B cell (primary cell): ENCODE measurements around the gene APOL5. TPM values are rescaled to one million over a fixed set of nuclear protein-coding genes. Genes with fewer than 3 reads are reported as not detected.

ENCODE experiments used
- ATAC-seq: fragments of 200-7000 bp; cut with Tn5 transposase; one replicate; pipeline ENCODE4 v1.10.0; 2021; ENCODE audit warnings: low read depth, mild to moderate bottlenecking, moderate number of reproducible peaks, moderate library complexity
- CTCF ChIA-PET: fragments of 350-600 bp; sonication (Branson Sonifier 250); formaldehyde crosslinking; loops from one replicate; lab custom pipeline; 2021; ENCODE audit warnings: antibody characterized with exemption, inconsistent platforms; lab: Charles Lee
- POLR2A ChIA-PET: fragments of 350-600 bp; sonication (Branson Sonifier 250); formaldehyde crosslinking; loops from one replicate; lab custom pipeline; 2021; ENCODE audit warnings: antibody characterized with exemption; lab: Charles Lee
- DNase-seq: peaks from one replicate; pipeline ENCODE4 v3.0.0; 2013
- H2AFZ ChIP-seq: 2 replicates; pipeline ENCODE4 v1.6.1; 2012; ENCODE audit warnings: mild to moderate bottlenecking, low read depth, low read length; ENCODE audit not compliant: insufficient read depth, poor library complexity, severe bottlenecking
- H3K27ac ChIP-seq, 2 donors: 1 replicate in 1 of 2; 2 replicates in 1 of 2; pipeline ENCODE4 v1.5.1; 2012 to 2013; ENCODE audit warnings: low read length in 2 of 2, mild to moderate bottlenecking in 2 of 2, moderate library complexity in 1 of 2
- H3K27me3 ChIP-seq, 4 experiments: fragments of 200-600 bp in 1 of 4; sonication (generic) in 1 of 4; replicated peaks in 1 of 4; 1 replicate in 2 of 4; 2 replicates in 2 of 4; pipeline versions ENCODE4 v1.6.1 to v1.7.0; 2013 to 2016; ENCODE audit warnings: low read length in 3 of 4, mild to moderate bottlenecking in 2 of 4, mixed read lengths in 1 of 4, moderate library complexity in 1 of 4; ENCODE audit not compliant: insufficient read depth in 4 of 4, control insufficient read depth in 3 of 4; ENCODE audit errors: control extremely low read depth in 1 of 4
- H3K36me3 ChIP-seq, 2 experiments: replicated peaks in 1 of 2; 1 replicate in 1 of 2; 2 replicates in 1 of 2; pipeline versions ENCODE4 v1.6.1 to v1.7.1; 2013; ENCODE audit warnings: low read length in 1 of 2; ENCODE audit not compliant: insufficient read depth in 2 of 2, control insufficient read depth in 1 of 2; ENCODE audit errors: control extremely low read depth in 1 of 2, extremely low read depth in 1 of 2
- H3K4me1 ChIP-seq, 2 donors: fragments of 200-600 bp in 1 of 2; sonication (generic) in 1 of 2; 1 replicate in 1 of 2; 2 replicates in 1 of 2; pipeline versions ENCODE4 v1.5.1 to v1.6.1; 2013 to 2017; ENCODE audit warnings: low read length in 2 of 2; ENCODE audit not compliant: control insufficient read depth in 2 of 2, insufficient read depth in 2 of 2
- H3K4me2 ChIP-seq: replicated peaks from 2 replicates; pipeline ENCODE3; 2012; ENCODE audit warnings: mild to moderate bottlenecking, low read depth, low read length; ENCODE audit not compliant: poor library complexity, severe bottlenecking
- H3K4me3 ChIP-seq, 5 experiments: fragments of 200-600 bp in 1 of 5; sonication (generic) in 1 of 5; 1 replicate in 3 of 5; 2 replicates in 2 of 5; pipeline versions ENCODE4 v1.5.1 to v1.7.0; 2011 to 2016; ENCODE audit warnings: low read length in 4 of 5, mild to moderate bottlenecking in 4 of 5, low read depth in 2 of 5, control low read depth in 1 of 5, moderate library complexity in 1 of 5; ENCODE audit not compliant: insufficient read depth in 1 of 5; ENCODE audit errors: control extremely low read depth in 1 of 5, extremely low read depth in 1 of 5
- H3K79me2 ChIP-seq: fragments of 200-600 bp; sonication (generic); one replicate; pipeline ENCODE4 v1.6.0; 2016; ENCODE audit warnings: low read length; ENCODE audit not compliant: control insufficient read depth, insufficient read depth
- H3K9ac ChIP-seq: fragments of 200-600 bp; sonication (generic); 2 replicates; pipeline ENCODE4 v1.6.1; 2017; ENCODE audit warnings: mild to moderate bottlenecking, low read length, moderate library complexity
- H3K9me3 ChIP-seq, 3 donors: one replicate each; pipeline versions ENCODE4 v1.6.1 to v1.7.1; 2013; ENCODE audit warnings: low read length in 2 of 3; ENCODE audit not compliant: control insufficient read depth in 2 of 3, insufficient read depth in 1 of 3; ENCODE audit errors: control extremely low read depth in 1 of 3
- H4K20me1 ChIP-seq: 2 replicates; pipeline ENCODE4 v1.6.0; 2012; ENCODE audit warnings: mild to moderate bottlenecking, low read length; ENCODE audit not compliant: insufficient read depth, control insufficient read depth, poor library complexity, severe bottlenecking
- H3K27ac Mint-ChIP-seq: one replicate; pipeline ENCODE4 v1.8.0; 2021; ENCODE audit warnings: mixed read lengths
- H3K27me3 Mint-ChIP-seq: one replicate; pipeline ENCODE4 v1.8.0; 2021; ENCODE audit warnings: mixed read lengths
- H3K4me1 Mint-ChIP-seq: one replicate; pipeline ENCODE4 v1.8.0; 2021; ENCODE audit warnings: mixed read lengths
- H3K4me3 Mint-ChIP-seq: one replicate; pipeline ENCODE4 v1.8.0; 2021; ENCODE audit warnings: mixed read lengths
- H3K9me3 Mint-ChIP-seq: one replicate; pipeline ENCODE4 v1.8.0; 2022; ENCODE audit warnings: mixed read lengths; ENCODE audit not compliant: insufficient read depth
- EZH2 ChIP-seq: IDR thresholded peaks from 2 replicates; pipeline ENCODE4 v1.6.1; 2012; ENCODE audit warnings: borderline replicate concordance, low read depth, mild to moderate bottlenecking, moderate library complexity, low read length; ENCODE audit not compliant: insufficient read depth, poor library complexity, severe bottlenecking
- WGBS: methylation state at CpG from one replicate; pipeline ENCODE4 v1.1.5; 2013; ENCODE audit warnings: missing lambda C conversion rate; ENCODE audit not compliant: insufficient coverage; 5-methylcytosine and 5-hydroxymethylcytosine counted together
- intact Hi-C: fragments of 100-400 bp; cut with micrococcal nuclease; formaldehyde crosslinking; loops from one replicate; pipeline ENCODE4 v1.10.0; 2022
- polyA plus RNA-seq: library from polyadenylated mRNA; depleted of rRNA; stranded (reverse); fragments of >200 nt; gene quantifications from 2 replicates; pipeline ENCODE4 v1.2.3, GENCODE V29; 2012
- total RNA-seq, 2 donors: library from RNA; stranded (reverse); fragments of 120-200 nt in 1 of 2; gene quantifications; 1 replicate in 1 of 2; 2 replicates in 1 of 2; pipeline versions ENCODE4 v1.2.3 to v1.2.4, GENCODE V29; 2013 to 2022
- TF ChIP-seq, protein P1 (sequence below): fragments of 200-600 bp; IDR thresholded peaks from one replicate; pipeline ENCODE4 v1.8.0; 2022; ENCODE audit warnings: antibody characterized with exemption, mild to moderate bottlenecking

Gene APOL5
- total and polyA plus RNA-seq, 2 donors (not counting 1 experiment from before 2014, with no cell fraction given): not detected

DNA sequence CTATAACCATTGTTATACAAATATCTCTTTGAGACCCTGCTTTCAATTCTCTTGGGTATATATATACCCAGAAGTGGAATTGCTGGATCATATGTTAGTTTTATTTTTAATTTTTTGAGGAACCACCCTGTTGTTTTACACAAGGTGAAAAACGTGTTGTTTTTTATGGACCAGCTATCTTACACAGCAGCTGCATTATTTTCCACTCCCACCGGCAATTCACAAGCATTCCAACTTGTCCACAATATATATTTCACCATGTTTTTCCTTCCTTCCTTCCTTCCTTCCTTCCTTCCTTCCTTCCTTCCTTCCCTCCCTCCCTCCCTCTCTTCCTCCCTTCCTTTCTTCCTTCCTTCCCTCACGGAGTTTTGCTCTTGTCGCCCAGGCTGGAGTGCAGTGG lies 6.3 kb upstream of the APOL5 start:
- intact Hi-C loops: no loop called here
- Histone ChIP-seq H4K20me1 (no peaks in the 10 kb centered on the region), H3K27ac (no peak overlapping the region), H3K36me3 (no peaks in the 10 kb centered on the region), H3K79me2 (no peaks in the 10 kb centered on the region), H3K9ac (no peak overlapping the region), H3K4me2 (no peak overlapping the region), H2AFZ (no peak overlapping the region), H3K4me1 (no peaks in the 10 kb centered on the region), H3K27me3 (peaks cover 0 to 17% (median 7%) of the 10 kb centered on the region in 4 experiments), H3K4me3 (no peak overlapping the region), H3K9me3 (peaks cover 0 to 6% (median 6%) of the 10 kb centered on the region in 3 donors)
- ChIA-PET CTCF (no interaction called here), POLR2A (no interaction called here)
- ATAC-seq (no peak), DNase-seq (no peak)
- Mint-ChIP-seq H3K4me1 (no peaks in the 10 kb centered on the region), H3K9me3 (no peaks in the 10 kb centered on the region), H3K27me3 (peaks cover 34% of the 10 kb centered on the region), H3K4me3 (no peak overlapping the region), H3K27ac (no peak overlapping the region)
- 80% methylated on average over 2 of the region's 4 CpGs for WGBS
- TF ChIP-seq, protein P1, sequence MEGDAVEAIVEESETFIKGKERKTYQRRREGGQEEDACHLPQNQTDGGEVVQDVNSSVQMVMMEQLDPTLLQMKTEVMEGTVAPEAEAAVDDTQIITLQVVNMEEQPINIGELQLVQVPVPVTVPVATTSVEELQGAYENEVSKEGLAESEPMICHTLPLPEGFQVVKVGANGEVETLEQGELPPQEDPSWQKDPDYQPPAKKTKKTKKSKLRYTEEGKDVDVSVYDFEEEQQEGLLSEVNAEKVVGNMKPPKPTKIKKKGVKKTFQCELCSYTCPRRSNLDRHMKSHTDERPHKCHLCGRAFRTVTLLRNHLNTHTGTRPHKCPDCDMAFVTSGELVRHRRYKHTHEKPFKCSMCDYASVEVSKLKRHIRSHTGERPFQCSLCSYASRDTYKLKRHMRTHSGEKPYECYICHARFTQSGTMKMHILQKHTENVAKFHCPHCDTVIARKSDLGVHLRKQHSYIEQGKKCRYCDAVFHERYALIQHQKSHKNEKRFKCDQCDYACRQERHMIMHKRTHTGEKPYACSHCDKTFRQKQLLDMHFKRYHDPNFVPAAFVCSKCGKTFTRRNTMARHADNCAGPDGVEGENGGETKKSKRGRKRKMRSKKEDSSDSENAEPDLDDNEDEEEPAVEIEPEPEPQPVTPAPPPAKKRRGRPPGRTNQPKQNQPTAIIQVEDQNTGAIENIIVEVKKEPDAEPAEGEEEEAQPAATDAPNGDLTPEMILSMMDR: no peak
- no peak for TF ChIP-seq EZH2

DNA sequence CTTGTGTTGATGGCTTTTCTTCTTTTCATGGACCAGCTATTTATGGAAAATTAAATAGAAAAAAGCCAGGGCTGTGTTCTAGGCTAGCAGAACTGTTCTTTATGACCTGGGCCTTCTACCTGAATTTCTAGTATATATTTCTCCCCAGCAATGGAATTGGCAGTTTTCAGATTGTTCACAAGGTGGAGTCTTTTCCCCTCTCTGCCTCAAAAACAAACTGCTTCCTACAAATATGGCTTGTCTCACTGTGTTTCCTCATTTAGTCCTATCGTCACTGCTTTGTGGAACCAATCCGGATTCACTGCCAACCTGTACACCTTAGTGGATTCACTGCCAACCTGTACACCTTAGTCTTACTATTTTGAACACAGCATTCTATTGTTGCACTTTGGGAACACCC lies 5.0 kb upstream of the APOL5 start:
- Histone ChIP-seq H3K27ac (no peak overlapping the region), H3K9me3 (peaks cover 0 to 6% (median 6%) of the 10 kb centered on the region in 3 donors), H3K4me2 (no peak overlapping the region), H3K79me2 (no peaks in the 10 kb centered on the region), H3K4me3 (no peak overlapping the region), H3K9ac (no peak overlapping the region), H4K20me1 (no peaks in the 10 kb centered on the region), H3K36me3 (no peaks in the 10 kb centered on the region), H3K4me1 (no peaks in the 10 kb centered on the region), H2AFZ (no peak overlapping the region), H3K27me3 (peaks cover 0 to 17% (median 7%) of the 10 kb centered on the region in 4 experiments)
- intact Hi-C loops: no loop called here
- WGBS: 83% methylated on average over 2 of the region's 2 CpGs
- H3K9me3 Mint-ChIP-seq: no peaks in the 10 kb centered on the region
- peaks cover 39% of the 10 kb centered on the region for H3K27me3 Mint-ChIP-seq
- no peak overlapping the region for H3K27ac Mint-ChIP-seq
- no peaks in the 10 kb centered on the region for H3K4me1 Mint-ChIP-seq
- CTCF ChIA-PET: no interaction called here
- DNase-seq (no peak), ATAC-seq (no peak)
- no peak for TF ChIP-seq EZH2
- TF ChIP-seq, protein P1: no peak
- no peak overlapping the region for H3K4me3 Mint-ChIP-seq
- POLR2A ChIA-PET: no interaction called here
